ENCODE measurements around the gene VSTM5.
"Not testable (repeated sequence)": the region's sequence is repeated elsewhere in the genome, so short reads cannot be mapped to it uniquely, and the experiment has no call there.

Gene VSTM5, protein sequence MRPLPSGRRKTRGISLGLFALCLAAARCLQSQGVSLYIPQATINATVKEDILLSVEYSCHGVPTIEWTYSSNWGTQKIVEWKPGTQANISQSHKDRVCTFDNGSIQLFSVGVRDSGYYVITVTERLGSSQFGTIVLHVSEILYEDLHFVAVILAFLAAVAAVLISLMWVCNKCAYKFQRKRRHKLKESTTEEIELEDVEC

DNA sequence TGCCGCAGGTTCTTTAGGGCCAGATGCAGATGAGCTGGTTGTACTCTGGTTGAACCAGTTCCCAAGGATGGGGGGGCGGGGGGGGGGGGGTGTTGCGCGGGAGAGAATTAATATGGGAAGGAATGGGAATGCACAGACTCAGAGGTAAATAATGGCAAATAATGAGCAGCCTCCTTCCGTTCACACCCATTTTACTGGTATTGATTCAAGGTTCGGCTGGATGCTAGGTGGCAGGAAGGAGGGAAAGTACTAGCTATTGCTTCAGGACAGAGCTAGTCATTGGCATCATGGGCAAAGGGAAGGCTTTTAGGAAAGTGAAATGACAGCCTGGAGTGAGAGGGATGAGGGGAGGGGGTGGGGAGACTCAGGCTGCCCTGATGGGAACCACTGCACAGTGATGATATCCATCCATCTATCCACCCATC lies at the start of gene VSTM5:
Gene VSTM5, minus strand, starts transcription at position 25 of the 425 bp plus-strand sequence. CDS start 116 bp downstream, outside the sequence.
- no peak for DNase-seq (ENCODE audit: low spot score)

DNA sequence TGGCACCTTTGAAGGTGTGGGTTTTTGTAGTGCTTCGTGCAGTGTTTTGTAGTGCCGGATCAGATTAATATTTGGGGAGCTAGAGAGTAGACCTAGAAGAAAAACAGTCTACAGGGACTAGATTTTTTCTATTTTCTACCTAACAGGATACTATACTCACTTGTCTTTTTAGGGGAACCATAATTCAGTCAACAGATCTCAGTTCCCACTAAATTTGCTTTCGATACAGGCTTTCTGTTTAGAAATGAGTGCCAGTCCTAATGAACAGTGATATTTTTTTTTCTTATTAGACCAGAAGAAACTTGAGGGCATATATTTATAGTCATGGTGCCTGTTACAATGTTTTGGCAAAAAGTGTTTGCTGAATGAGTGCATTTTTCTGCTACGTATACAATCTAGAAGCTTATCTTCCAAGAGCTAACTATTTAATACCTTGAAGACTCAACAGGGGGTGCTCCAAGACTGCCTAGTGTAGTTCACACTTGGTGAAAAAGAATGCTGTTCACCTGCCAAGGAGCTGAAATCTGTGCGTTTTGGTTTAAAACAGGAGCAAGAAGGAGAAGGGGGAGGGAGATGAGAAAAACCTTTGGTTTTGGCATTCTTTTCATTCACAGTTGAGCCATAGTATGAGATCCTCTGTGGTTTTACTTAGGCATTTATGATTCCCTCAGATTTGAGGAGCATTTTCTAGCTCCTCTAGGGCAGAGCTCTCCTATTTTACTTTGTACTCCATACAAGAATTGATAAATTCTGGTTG lies 44.9 kb upstream of the VSTM5 start:
- peak; percentile 61 for DNase-seq (ENCODE audit: low spot score)

DNA sequence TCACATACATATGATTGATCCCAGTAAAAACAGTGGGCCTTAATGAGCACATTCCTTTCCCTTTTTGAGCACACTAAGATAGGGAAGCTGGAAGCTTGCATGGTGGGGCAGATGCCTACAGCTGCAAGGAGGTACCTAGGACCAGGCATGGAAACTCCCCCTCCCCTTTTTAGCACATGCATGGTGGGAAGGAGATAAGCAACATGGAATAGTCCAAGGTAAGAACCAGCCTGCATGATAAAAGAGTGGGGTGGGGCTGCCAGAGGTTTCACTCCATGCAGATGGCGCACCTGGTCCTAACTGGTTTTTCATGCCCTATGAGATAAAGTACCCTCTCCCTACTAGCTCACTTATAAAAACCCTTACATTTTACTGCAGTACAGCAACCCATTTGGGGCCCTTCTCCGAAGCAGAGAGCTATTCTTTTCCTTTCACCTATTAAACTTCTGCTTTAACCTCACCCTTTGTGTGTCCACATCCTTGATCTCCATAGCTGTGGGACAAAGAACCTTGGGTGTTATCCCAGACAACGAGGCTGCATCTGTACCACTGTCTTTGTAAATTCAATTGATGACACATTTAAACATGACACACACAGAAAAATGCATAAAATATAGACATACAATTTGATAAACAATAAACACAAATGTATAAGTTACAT lies 40.1 kb upstream of the VSTM5 start:
- DNase-seq (ENCODE audit: low spot score), result no peak

DNA sequence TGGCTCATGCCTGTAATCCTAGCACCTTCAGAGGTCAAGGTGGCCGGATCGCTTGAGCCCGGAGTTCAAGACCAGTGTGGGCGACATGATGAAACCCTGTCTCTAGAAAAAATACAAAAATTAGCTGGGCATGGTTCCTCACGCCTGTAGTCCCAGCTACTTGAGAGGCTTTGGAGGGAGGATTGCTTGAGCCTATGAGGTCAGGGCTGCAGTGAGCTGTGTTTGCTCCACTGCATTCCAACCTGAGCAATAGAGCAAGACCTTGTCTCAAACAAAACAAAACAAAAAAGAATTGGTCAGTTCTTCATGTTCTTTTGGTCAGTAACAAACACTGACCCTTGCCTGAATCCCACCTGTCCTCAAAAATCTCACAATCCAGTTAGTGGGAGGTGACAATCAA lies 36.7 kb upstream of the VSTM5 start:
- DNase-seq (ENCODE audit: low spot score), result no peak

DNA sequence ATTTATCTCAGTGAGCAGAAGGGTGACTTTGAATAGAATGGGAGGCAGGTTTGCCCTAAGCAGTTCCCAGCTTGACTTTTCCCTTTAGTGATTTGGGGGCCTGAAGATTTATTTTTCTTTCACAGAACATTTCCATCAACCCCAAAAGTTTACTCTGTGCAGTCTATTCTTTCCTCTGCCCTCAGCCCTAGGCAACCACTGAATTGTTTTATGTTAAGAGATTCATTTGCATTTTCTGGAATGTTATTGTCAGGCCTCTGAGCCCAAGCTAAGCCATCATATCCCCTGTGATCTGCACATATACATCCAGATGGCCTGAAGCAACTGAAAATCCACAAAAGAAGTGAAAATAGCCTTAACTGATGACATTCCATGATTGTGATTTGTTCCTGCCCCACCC lies 28.7 kb upstream of the VSTM5 start:
- not testable (repeated sequence) for DNase-seq (ENCODE audit: low spot score)

DNA sequence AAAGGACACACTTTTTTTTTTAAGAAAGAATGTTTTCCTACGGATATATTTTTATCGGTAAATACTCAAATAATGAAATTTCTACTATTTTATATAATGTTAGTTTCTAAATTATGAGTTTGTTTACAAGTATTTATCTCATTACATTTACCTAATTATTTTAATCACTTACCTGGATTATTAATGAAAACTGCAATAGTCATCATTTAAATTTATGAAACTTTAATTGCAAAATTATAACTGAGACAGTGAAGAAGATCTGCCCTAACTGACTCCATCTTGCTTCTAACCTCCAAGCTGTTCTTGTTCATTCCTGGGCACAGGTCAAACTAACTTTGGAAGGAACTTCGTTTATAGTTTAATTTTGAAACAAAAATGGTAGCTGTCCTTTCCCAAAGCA lies 25.2 kb upstream of the VSTM5 start:
- no peak for DNase-seq (ENCODE audit: low spot score)

DNA sequence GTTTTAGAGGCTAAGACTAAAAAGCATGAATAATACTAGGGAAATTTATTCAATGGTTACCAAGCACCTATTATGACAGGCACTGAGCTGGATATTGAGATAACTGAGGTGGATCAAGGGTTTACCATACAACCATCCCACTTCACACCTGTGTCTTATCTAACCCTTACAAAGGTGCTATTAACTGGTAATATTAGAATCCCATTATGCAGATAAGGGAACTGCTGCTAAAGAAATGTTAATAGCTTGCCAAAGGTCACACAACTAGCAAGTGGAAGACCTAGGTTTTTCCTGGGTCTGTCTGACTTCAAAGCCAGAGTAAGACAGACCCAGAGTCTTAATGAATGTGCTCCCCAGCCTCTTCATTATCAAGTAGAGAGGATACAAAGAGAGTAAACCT lies 21.1 kb upstream of the VSTM5 start:
- DNase-seq (ENCODE audit: low spot score), result no peak

DNA sequence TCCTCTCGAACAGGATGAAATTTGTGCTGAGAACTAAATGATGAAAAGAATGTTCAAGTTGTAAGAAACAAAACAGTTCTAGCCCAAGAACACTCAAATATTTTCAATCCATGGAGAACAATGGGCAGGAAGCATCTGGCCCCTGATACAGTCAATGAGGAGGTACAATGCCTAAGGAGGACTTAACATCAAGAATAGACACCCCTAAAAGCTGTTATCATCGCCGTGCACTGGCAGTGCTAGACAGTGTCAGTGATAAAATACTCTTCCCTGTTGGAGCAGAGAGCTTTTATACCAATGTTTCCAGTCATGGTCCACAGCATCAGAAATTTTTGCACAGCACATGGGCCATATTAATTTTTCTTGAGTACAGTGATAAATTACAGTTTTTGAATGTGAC lies 20.2 kb upstream of the VSTM5 start:
- DNase-seq (ENCODE audit: low spot score), result no peak

DNA sequence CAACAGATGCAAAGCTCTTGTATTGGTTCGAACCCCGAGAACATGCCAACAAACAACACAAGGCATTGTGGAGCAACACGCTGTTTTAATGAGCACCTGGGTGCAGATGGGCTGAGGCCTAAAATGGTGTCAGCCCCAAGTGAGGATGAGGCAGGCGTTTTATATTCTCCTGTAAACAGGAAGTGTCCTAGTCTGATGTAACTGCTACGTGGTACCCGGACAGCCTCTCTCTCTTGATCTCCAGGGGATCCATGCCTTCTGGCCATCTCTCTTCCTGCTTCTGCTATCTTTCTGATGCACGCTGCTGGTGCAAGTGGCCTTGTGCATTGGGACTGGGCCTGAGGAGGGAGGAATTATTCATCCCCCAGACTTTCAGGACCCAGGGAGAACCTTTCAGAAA lies 19.4 kb upstream of the VSTM5 start:
- DNase-seq (ENCODE audit: low spot score), result no peak

DNA sequence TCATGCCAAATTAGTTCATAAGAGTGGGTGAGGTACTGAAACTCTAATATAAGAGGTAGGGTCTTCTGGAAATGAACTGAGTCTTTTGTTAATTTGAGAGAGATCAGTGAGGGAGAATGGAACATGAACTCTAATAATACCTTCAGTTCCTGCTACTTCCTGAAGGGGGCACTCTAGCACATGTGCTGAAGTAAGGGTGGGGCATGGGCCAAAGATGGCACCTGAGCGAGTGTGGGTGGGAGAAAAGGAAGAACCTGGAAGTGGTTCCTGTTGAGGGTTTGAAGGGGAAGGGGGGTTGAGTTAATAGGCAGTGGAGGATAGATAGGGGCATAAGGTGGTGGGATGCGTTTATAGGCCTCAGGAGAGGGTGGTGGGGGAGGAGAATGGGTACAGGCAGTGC lies 18.0 kb upstream of the VSTM5 start:
- not testable (repeated sequence) for DNase-seq (ENCODE audit: low spot score)

DNA sequence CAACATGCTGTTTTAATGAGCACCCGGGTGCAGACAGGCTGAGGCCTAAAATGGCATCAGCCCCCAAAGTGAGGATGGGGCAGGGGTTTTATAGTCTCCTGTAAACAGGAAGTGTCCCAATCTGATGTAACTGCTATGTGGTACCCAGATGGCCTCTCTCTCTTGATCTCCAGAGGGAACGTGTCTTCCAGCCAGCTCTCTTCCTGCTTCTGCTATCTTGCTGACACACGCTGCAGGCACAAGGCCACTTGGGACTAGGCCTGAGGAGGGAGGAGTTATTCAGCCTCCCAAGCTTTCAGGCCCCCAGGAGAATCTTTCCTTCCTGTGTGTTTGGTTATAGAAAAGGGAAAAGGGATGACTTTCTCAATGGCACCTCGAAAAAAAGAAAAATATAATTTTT lies 11.4 kb upstream of the VSTM5 start:
- DNase-seq (ENCODE audit: low spot score), result no peak

DNA sequence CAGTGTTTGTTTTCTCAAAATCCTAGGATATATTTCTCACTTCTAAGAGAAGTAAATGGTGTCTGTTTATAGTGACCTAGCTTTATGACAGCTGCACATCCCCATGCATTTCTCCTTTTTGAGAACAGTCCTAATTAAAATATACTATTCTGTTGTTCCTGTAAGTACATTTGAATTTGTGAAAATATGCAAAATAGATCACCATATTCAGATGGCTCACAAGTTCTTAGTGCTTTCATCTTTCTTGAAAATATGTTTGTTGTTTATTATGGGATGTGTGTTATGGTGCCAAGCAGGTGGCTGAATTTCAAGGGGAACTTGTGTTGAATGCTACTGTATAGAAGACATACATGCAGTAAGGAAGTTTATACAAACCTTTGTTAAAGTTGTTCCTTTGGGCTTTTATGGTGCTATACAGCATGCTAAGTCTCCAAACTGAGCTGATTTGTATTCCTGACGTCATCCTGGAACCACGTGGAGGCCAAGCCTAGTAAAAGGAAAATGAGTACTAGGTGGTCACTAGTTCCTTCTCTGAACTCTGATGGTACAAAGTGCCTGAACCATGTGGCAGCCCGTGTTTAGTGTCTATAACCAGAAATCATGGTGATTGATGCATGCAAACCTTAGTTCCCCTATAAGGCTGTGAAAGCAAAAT lies 7.8 kb upstream of the VSTM5 start:
- DNase-seq (ENCODE audit: low spot score), result no peak

DNA sequence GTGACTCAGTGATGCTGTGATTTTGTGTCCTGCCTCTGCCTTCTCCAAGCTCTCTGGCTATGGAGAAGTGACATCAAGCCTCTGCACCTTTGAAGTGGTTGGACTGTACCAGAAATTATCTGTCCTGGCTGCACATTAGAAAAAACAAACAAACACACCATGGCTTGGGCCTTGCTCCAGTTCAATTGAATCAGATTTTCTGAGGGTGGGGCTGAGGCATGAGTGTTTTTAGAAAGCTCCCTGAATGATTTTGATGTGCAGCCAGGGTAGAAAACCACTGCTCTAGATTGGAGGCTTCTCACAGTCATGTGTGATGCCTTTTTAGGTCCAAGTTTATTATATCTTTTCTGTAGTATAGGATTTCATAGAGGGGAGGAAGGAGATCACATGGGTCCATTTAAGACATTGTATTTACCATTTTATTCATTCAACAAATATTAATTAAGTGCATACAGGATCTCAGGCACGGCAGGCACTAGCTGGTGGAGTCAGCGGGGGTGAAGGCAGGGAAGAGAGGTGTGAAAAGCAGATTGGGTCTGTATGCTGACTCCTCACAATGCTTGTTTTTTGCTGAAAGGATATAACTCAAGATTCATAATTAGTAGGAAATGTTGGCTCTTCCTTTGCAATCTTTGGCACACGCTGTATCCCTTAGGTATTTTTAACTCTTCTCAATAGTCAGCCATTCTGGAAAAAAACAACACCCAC lies 7.1 kb upstream of the VSTM5 start:
- peak; percentile 31 for DNase-seq (ENCODE audit: low spot score)

DNA sequence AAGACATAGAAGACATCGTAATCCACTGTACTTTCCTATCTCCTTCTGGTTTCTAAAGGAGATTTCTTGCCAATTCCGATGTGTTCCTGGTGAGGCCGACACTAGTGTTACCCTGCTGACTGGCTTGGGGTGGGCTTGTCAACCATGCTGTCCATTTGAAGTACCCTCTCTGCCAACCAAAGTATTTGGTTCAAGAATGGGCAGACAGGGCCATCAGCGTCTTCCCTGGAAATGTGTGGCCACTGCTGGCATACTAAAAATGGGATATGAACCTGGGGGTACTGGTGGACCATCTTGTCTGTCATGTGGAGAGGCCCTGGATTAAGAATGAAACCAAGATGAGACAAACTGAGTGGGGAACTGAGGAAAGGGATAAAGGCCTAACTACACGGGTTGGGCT lies 1.8 kb upstream of the VSTM5 start:
- no peak for DNase-seq (ENCODE audit: low spot score)

DNA sequence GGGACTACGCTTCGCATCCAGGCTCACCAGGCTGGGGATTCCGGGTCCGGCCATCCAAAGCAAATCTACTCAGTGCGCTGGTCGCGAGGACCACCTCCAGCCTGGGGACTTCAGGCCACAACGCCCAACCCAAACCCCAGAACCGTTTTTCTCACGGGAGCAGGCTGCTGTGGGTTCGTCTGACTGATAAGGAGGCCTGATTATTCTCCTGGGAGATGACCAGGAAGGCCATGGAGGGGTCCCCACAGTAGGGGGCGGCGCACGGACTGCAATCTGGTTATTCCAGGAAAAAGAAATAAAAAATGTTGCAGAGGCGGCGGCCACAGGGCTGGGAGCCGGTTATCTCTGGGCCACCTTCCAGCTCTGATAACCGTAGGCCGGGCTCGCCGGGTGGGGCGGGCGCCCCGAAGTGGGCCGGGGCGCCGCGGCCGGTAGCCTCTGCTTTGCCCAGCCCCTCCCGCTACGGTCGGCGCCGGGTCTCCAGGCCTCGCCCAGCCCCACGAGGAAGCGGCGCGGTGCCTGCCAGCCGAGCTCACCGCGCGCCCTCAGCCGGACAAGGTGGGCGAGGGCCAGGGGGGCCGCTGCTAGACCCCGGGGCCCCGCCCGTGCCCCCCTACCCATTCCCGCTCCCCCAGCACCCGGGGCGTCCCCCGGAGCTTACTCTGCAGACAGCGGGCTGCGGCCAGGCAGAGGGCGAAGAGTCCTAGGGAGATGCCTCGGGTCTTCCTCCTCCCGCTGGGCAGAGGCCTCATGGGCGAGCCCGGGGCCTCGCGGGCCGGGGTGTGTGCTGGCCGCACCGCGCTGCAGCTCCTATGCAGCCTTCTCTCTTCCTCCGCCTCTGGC lies 446 bp downstream of the VSTM5 start:
- DNase-seq (ENCODE audit: low spot score), result peak; percentile 57

DNA sequence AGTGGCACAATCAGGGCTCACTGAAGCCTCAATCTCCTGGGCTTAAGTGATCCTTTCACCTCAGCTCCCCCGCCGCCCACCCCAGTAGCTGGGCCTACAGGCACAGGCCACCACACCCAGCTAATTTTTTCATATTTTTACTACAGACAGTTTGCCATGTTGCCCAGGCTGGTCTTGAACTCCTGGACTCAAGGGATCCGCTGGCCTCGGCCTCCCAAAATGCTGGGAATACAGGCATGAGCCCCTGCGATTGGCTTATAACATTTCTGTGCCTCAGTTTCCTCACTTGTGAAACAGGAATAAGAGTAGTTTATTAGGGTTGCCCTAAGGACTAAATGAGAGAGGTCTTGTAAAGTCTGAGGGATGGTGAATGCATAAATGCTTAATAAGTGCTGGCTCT lies 1.2 kb downstream of the VSTM5 start:
- DNase-seq (ENCODE audit: low spot score), result no peak

DNA sequence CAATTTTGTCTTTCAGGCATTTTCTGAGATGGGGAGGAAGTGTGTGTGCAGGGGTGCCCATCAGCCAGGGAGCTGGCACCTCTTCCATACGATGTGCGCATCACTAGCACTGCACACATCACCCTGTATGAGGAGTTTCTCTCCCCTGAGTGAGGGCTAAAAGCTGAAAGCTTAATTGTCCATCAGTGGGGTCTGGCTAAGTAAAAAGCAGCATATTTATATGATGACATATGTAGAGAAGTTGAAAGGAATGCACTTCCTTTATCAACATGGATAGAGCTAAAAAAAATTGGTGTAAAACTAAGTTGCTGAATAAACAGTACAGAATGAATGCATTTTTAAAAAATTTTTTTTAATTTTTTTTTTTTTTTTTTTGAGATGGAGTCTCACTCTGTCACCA lies 4.0 kb downstream of the VSTM5 start:
- no peak for DNase-seq (ENCODE audit: low spot score)

DNA sequence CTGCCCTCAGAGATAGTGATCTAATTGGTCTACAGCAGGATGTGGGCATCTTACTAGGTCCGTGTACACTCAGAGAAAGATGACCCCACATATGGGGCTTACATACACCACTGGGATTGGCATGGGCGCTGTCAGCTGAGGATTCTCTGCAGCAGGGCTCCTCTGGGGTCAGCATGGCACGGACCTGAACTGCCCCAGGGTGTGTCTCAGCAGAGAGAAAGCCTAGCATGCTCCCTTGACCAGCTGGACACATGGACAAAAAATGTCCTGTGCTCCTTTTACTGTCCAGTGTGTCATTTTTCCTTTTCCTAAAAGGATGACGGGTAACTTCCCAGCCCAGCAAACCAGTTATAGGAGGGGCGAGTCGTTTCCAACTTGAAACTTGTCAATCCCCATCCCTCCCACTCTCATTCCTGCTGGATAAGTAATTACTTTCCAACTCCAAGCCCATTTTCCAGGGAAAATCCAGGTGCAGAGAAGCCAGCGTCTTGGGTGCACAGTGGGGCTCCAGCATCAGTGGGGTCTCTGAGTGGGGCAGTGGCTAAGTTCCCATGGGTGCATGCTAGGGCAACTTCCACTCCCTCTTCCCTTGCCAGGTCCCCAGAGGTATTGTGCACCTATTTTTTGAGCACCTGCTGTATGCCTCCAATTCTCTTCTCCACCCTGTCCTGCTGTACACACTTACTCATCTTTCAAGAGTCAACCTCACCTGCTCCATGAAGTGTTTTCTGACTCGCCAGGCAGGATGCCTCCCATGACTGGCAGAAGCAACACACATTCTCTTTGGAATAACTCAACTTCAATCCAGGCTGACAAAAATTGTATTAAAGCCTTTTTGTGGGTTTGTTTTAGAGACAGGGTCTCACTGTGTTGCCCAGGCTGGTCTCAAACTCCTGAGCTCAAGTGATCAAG lies 5.0 kb downstream of the VSTM5 start:
- no peak for DNase-seq (ENCODE audit: low spot score)

DNA sequence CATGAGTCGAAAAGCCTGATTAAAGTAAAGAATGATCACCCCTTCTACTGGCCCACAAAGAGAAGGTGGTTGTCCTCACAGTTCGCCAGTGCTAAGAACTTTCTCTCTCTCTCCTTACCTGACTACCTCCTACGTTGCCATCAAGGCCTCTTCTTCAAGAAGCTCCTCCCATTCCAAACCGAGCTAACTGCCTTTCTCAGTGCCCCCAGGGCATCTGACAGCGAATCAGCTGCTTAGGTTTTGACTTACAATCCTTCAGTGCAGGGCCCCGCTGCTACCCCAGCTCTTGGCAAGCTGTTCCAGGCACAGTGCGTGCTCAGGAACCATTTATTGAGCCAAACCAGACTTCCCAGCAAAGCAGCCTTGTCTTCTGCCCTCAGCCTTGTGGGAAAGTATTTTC lies 5.8 kb downstream of the VSTM5 start:
- DNase-seq (ENCODE audit: low spot score), result no peak

DNA sequence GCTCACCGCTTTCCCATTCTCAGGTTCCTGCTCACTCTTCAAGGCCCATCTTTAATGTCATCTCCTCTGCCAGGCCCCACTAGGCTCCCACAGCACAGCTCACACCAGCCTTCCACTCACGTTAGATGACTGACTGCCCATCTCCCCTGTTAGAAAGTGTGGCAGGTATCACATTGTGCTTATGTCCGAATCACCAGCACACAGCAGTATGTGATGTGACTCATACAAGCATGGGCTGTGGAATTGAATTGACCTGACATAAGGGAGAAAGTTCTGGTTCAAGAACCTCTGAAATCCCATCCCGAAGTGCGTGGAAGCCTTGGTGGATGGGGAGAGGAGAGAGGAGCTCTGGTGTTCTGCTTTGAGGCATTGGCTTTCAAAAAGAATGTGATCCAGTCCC lies 6.5 kb downstream of the VSTM5 start:
- DNase-seq (ENCODE audit: low spot score), result no peak

All from AG20443 (cell line).